Measurements from ENCODE around the gene IGF1R.

DNA sequence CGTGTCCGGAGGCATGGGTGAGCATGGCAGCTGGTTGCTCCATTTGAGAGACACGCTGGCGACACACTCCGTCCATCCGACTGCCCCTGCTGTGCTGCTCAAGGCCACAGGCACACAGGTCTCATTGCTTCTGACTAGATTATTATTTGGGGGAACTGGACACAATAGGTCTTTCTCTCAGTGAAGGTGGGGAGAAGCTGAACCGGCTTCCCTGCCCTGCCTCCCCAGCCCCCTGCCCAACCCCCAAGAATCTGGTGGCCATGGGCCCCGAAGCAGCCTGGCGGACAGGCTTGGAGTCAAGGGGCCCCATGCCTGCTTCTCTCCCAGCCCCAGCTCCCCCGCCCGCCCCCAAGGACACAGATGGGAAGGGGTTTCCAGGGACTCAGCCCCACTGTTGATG, 309.7 kb downstream of the IGF1R start:
- TF ChIP-seq, protein P1, sequence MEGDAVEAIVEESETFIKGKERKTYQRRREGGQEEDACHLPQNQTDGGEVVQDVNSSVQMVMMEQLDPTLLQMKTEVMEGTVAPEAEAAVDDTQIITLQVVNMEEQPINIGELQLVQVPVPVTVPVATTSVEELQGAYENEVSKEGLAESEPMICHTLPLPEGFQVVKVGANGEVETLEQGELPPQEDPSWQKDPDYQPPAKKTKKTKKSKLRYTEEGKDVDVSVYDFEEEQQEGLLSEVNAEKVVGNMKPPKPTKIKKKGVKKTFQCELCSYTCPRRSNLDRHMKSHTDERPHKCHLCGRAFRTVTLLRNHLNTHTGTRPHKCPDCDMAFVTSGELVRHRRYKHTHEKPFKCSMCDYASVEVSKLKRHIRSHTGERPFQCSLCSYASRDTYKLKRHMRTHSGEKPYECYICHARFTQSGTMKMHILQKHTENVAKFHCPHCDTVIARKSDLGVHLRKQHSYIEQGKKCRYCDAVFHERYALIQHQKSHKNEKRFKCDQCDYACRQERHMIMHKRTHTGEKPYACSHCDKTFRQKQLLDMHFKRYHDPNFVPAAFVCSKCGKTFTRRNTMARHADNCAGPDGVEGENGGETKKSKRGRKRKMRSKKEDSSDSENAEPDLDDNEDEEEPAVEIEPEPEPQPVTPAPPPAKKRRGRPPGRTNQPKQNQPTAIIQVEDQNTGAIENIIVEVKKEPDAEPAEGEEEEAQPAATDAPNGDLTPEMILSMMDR (IDR thresholded peaks at IDR 0.05; ENCODE audit: extremely low read depth in 1 of 2, insufficient read depth in 1 of 2, low read depth in 1 of 2, low read length in 2 of 2): no peak
- TF ChIP-seq MYC (IDR thresholded peaks at IDR 0.05; ENCODE audit: low read depth, low read length) (no peak), POLR2AphosphoS5 (IDR thresholded peaks at IDR 0.05; ENCODE audit: insufficient read depth, low read depth, low read length) (no peak), EZH2 (IDR thresholded peaks at IDR 0.05; ENCODE audit: borderline replicate concordance, low read depth, low read length, severe bottlenecking) (no peak)
